ENCODE measurements around the gene KANSL1. TPM values are rescaled to one million over a fixed set of nuclear protein-coding genes. Genes with fewer than 3 reads are reported as not detected.

KANSL1 gene
- total RNA-seq, 1 experiment from 2014 or later: 72.7 TPM

GRCh38 chr17:46081018-46081320 lies 112.3 kb downstream of the KANSL1 start (continued):
- no peak for TF ChIP-seq PRDM15 (CRISPR knock-in tag; IDR thresholded peaks at IDR 0.05)
- TF ChIP-seq ERG (CRISPR knock-in tag; IDR thresholded peaks at IDR 0.05): no peak
- TF ChIP-seq SP1 (CRISPR knock-in tag; conservative IDR thresholded peaks at IDR 0.05): no peak
- TF ChIP-seq CTCF (IDR thresholded peaks at IDR 0.05): no peak
- no peak for TF ChIP-seq JAZF1 (CRISPR knock-in tag; IDR thresholded peaks at IDR 0.05)
- no peak for TF ChIP-seq ZNF532 (CRISPR knock-in tag; IDR thresholded peaks at IDR 0.05; ENCODE audit: borderline replicate concordance)

- Mint-ChIP-seq H3K4me1 (peaks cover 39% of the 10 kb centered on the region), H3K4me3 (no peak overlapping the region), H3K36me3 (0 out of 2 replicates have a peak, but pooled peaks cover 6% of the 10 kb centered on the region), H3K27ac (peak overlapping the region; percentile 82; the same call in 1 of the 2 replicates), H3K27me3 (ENCODE audit: low read depth) (no peaks in the 10 kb centered on the region), H3K9me3 (no peaks in the 10 kb centered on the region)
- CTCF ChIA-PET: interaction anchor here (0.6 to 1.1 kb wide), 2 partner anchors 22 to 1369 kb away, joined by 3 to 5 read pairs; no protein-coding TSS in a partner anchor
- POLR2A ChIA-PET: interaction anchor here (0.6 to 0.7 kb wide), 2 partner anchors 27 to 73 kb away, joined by 3 to 8 read pairs; no protein-coding TSS in a partner anchor
- ATAC-seq: no peak
- TF ChIP-seq AFF4 (CRISPR knock-in tag; IDR thresholded peaks at IDR 0.05; ENCODE audit: borderline replicate concordance) (no peak), ZNF232 (CRISPR knock-in tag; IDR thresholded peaks at IDR 0.05) (no peak), ARID4B (CRISPR knock-in tag; IDR thresholded peaks at IDR 0.05; ENCODE audit: borderline replicate concordance) (no peak), OVOL2 (CRISPR knock-in tag; IDR thresholded peaks at IDR 0.05; ENCODE audit: borderline replicate concordance) (no peak), MXD4 (CRISPR knock-in tag; IDR thresholded peaks at IDR 0.05; ENCODE audit: borderline replicate concordance) (no peak), ATF1 (CRISPR knock-in tag; IDR thresholded peaks at IDR 0.05) (no peak), GTF2I (CRISPR knock-in tag; conservative IDR thresholded peaks at IDR 0.05) (no peak)
- no peak for DNase-seq (ENCODE audit: low spot score)
Observed at GRCh38 chr17:46080118-46081017, 112.9 kb downstream of the KANSL1 start.

Data from WTC11 (cell line).